Activated CD8-positive, alpha-beta T cell treated with anti-CD3 and anti-CD28 coated beads, Interleukin-2, amount 10 ng/mL, durations not matched to agents 7 days and 5 days (primary cell): ENCODE results near the gene PCP4L1. TPM values are rescaled to one million over a fixed set of nuclear protein-coding genes. Genes with fewer than 3 reads are reported as not detected.

Source experiments
- ATAC-seq: fragments of 150-1000 bp; cut with Tn5 transposase; one replicate; pipeline ENCODE4 v1.10.0; 2021; ENCODE audit warnings: moderate library complexity
- CTCF ChIA-PET: fragments of 350-600 bp; sonication (Branson Sonifier 250); formaldehyde crosslinking; loops from one replicate; lab custom pipeline; 2021; ENCODE audit warnings: antibody characterized with exemption; lab: Charles Lee
- POLR2A ChIA-PET: fragments of 350-600 bp; sonication (Branson Sonifier 250); formaldehyde crosslinking; loops from one replicate; lab custom pipeline; 2021; ENCODE audit warnings: antibody characterized with exemption; lab: Charles Lee
- DNase-seq: peaks from one replicate; pipeline ENCODE4 v3.0.0-alpha.2; 2020
- H3K27ac Mint-ChIP-seq: one replicate; pipeline ENCODE4 v1.8.0; 2021; ENCODE audit warnings: mild to moderate bottlenecking, mixed read lengths
- H3K27me3 Mint-ChIP-seq: one replicate; pipeline ENCODE4 v1.8.0; 2021; ENCODE audit warnings: low read depth, mixed read lengths
- H3K36me3 Mint-ChIP-seq: one replicate; pipeline ENCODE4 v1.8.0; 2021; ENCODE audit warnings: low read depth, mixed read lengths
- H3K4me1 Mint-ChIP-seq: one replicate; pipeline ENCODE4 v1.8.0; 2021; ENCODE audit warnings: low read depth, mixed read lengths
- H3K4me3 Mint-ChIP-seq: one replicate; pipeline ENCODE4 v1.8.0; 2021; ENCODE audit warnings: mild to moderate bottlenecking, mixed read lengths
- H3K9me3 Mint-ChIP-seq: one replicate; pipeline ENCODE4 v1.8.0; 2022; ENCODE audit warnings: mixed read lengths; ENCODE audit not compliant: insufficient read depth
- total RNA-seq, 2 experiments: library from RNA; stranded (reverse); gene quantifications; one replicate each; pipeline ENCODE4 v1.2.3, GENCODE V29; 2021

The PCP4L1 gene
- under 1 TPM; 0.34 to 0.40 TPM for total RNA-seq

GRCh38 chr1:161258439-161259344 is at the start of gene PCP4L1:
Gene PCP4L1 (plus strand): TSS chr1:161258745. CDS start chr1:161258975, 230 bp downstream.
- ATAC-seq (peak; percentile 95), DNase-seq (peak; percentile 59)
- peak within 1 kb of the TSS; percentile 50 for H3K4me3 Mint-ChIP-seq
- H3K27ac Mint-ChIP-seq = no peak within 1 kb of the TSS
- ChIA-PET POLR2A (no interaction called here), CTCF (interaction anchor here (0.7 to 1.7 kb wide), 4 partner anchors 10 to 1084 kb away, joined by 3 to 6 read pairs (median 4); partner anchors contain the start of gene TOMM40L)
- peaks cover 9% of the 10 kb centered on the region for H3K9me3 Mint-ChIP-seq
- H3K27me3 Mint-ChIP-seq = peaks cover 54% of the 10 kb centered on the region
- H3K36me3 Mint-ChIP-seq = peaks cover 10% of the 10 kb centered on the region
- H3K4me1 Mint-ChIP-seq = peaks cover 14% of the 10 kb centered on the region

GRCh38 chr1:161209790-161210409 is 48.6 kb upstream of the PCP4L1 start:
- POLR2A ChIA-PET = interaction anchor here (1.0 to 3.2 kb wide), 2 partner anchors 8 to 96 kb away, joined by 3 to 24 read pairs; partner anchors contain the start of gene NDUFS2
- peaks cover 48% of the 10 kb centered on the region for H3K4me1 Mint-ChIP-seq
- H3K9me3 Mint-ChIP-seq = no peaks in the 10 kb centered on the region
- ATAC-seq = peak; percentile 89
- CTCF ChIA-PET = interaction anchor here (0.7 to 18.1 kb wide), 12 partner anchors 8 to 173 kb away, joined by 3 to 331 read pairs (median 8); partner anchors contain the start of genes APOA2, FCER1G, NDUFS2 and PPOX
- no peak overlapping the region for H3K4me3 Mint-ChIP-seq
- DNase-seq = peak; percentile 84
- H3K27ac Mint-ChIP-seq = peak overlapping the region; percentile 57
- H3K36me3 Mint-ChIP-seq = peaks cover 73% of the 10 kb centered on the region
- H3K27me3 Mint-ChIP-seq = no peaks in the 10 kb centered on the region

- POLR2A ChIA-PET = no interaction called here
- DNase-seq = no peak
- H3K36me3 Mint-ChIP-seq = peaks cover 49% of the 10 kb centered on the region
- no peak for ATAC-seq
- no peaks in the 10 kb centered on the region for H3K27me3 Mint-ChIP-seq
- no peak overlapping the region for H3K4me3 Mint-ChIP-seq
- peak overlapping the region; percentile 8 for H3K27ac Mint-ChIP-seq
- no peaks in the 10 kb centered on the region for H3K9me3 Mint-ChIP-seq
- peaks cover 57% of the 10 kb centered on the region for H3K4me1 Mint-ChIP-seq
- CTCF ChIA-PET = interaction anchor here (3.1 to 17.9 kb wide), 2 partner anchors 9 to 12 kb away, joined by 48 to 331 read pairs; partner anchors contain the start of genes ADAMTS4, NDUFS2 and TOMM40L
Measured at GRCh38 chr1:161214369-161214768, 44.2 kb upstream of the PCP4L1 start.

- DNase-seq (no peak), ATAC-seq (peak; percentile 37)
- H3K27me3 Mint-ChIP-seq = no peaks in the 10 kb centered on the region
- peak within 1 kb of the TSS; percentile 84 for H3K27ac Mint-ChIP-seq
- H3K9me3 Mint-ChIP-seq = no peaks in the 10 kb centered on the region
- peak within 1 kb of the TSS; percentile 70 for H3K4me3 Mint-ChIP-seq
- peaks cover 50% of the 10 kb centered on the region for H3K4me1 Mint-ChIP-seq
- ChIA-PET POLR2A (interaction anchor here (1.0 to 3.1 kb wide), 3 partner anchors 11 to 39 kb away, joined by 3 to 16 read pairs (median 7); partner anchors contain the start of genes NDUFS2 and TOMM40L), CTCF (interaction anchor here (1.0 to 17.9 kb wide), 4 partner anchors 10 to 167 kb away, joined by 3 to 331 read pairs (median 29); partner anchors contain the start of genes ADAMTS4, NDUFS2 and TOMM40L)
- H3K36me3 Mint-ChIP-seq = peaks cover 42% of the 10 kb centered on the region
Measured at GRCh38 chr1:161215076-161215475, 43.5 kb upstream of the PCP4L1 start, which contains the start of gene FCER1G. Gene FCER1G (plus strand): TSS chr1:161215295. CDS start chr1:161215322, 27 bp downstream.

- peaks cover 52% of the 10 kb centered on the region for H3K4me1 Mint-ChIP-seq
- H3K4me3 Mint-ChIP-seq = peak overlapping the region; percentile 55
- H3K36me3 Mint-ChIP-seq = peaks cover 28% of the 10 kb centered on the region
- no peak for DNase-seq
- POLR2A ChIA-PET = interaction anchor here (1.3 to 3.1 kb wide), 4 partner anchors 9 to 51 kb away, joined by 4 to 16 read pairs (median 6); partner anchors contain the start of genes NDUFS2, PPOX and TOMM40L
- peak overlapping the region; percentile 77 for H3K27ac Mint-ChIP-seq
- CTCF ChIA-PET = interaction anchor here (0.8 to 17.9 kb wide), 8 partner anchors 9 to 165 kb away, joined by 3 to 331 read pairs (median 8); partner anchors contain the start of genes ADAMTS4, NDUFS2, PPOX and SDHC
- ATAC-seq = peak; percentile 33
- no peaks in the 10 kb centered on the region for H3K9me3 Mint-ChIP-seq
- no peaks in the 10 kb centered on the region for H3K27me3 Mint-ChIP-seq
Measured at GRCh38 chr1:161216945-161217712, 41.4 kb upstream of the PCP4L1 start.

GRCh38 chr1:161217831-161218230 is 40.7 kb upstream of the PCP4L1 start:
- no peak overlapping the region for H3K4me3 Mint-ChIP-seq

GRCh38 chr1:161218301-161219077 is 40.1 kb upstream of the PCP4L1 start:
- Mint-ChIP-seq H3K36me3 (peaks cover 19% of the 10 kb centered on the region), H3K4me3 (no peak overlapping the region), H3K4me1 (peaks cover 52% of the 10 kb centered on the region), H3K27ac (peak overlapping the region; percentile 77), H3K9me3 (no peaks in the 10 kb centered on the region), H3K27me3 (no peaks in the 10 kb centered on the region)
- ChIA-PET POLR2A (interaction anchor here (1.5 to 1.9 kb wide), 2 partner anchors 17 to 53 kb away, joined by 4 to 7 read pairs; partner anchors contain the start of genes NDUFS2 and PPOX), CTCF (interaction anchor here (1.3 to 17.9 kb wide), 6 partner anchors 10 to 164 kb away, joined by 5 to 331 read pairs (median 10); partner anchors contain the start of genes ADAMTS4, NDUFS2 and PPOX)
- ATAC-seq = no peak
- DNase-seq = no peak

More at GRCh38 chr1:161217831-161218230, 40.7 kb upstream of the PCP4L1 start:
- ChIA-PET POLR2A (interaction anchor here (0.5 to 3.1 kb wide), 4 partner anchors 16 to 52 kb away, joined by 3 to 16 read pairs (median 6); partner anchors contain the start of genes NDUFS2 and PPOX), CTCF (interaction anchor here (0.8 to 17.9 kb wide), 4 partner anchors 13 to 164 kb away, joined by 3 to 331 read pairs (median 18); partner anchors contain the start of genes ADAMTS4, NDUFS2 and PPOX)
- peaks cover 24% of the 10 kb centered on the region for H3K36me3 Mint-ChIP-seq
- no peaks in the 10 kb centered on the region for H3K27me3 Mint-ChIP-seq
- H3K9me3 Mint-ChIP-seq = no peaks in the 10 kb centered on the region
- peaks cover 52% of the 10 kb centered on the region for H3K4me1 Mint-ChIP-seq
- peak overlapping the region; percentile 77 for H3K27ac Mint-ChIP-seq
- ATAC-seq (peak; percentile 6), DNase-seq (no peak)

GRCh38 chr1:161219078-161219892 is 39.3 kb upstream of the PCP4L1 start:
- ChIA-PET POLR2A (interaction anchor here (1.9 kb wide), 1 partner anchor 18 kb away, joined by 7 read pairs; the partner anchor contains the start of gene NDUFS2), CTCF (interaction anchor here (0.8 to 17.9 kb wide), 9 partner anchors 9 to 163 kb away, joined by 3 to 331 read pairs (median 6); partner anchors contain the start of genes ADAMTS4, NDUFS2, PPOX and SDHC)
- H3K4me1 Mint-ChIP-seq = peaks cover 48% of the 10 kb centered on the region
- H3K9me3 Mint-ChIP-seq = no peaks in the 10 kb centered on the region
- DNase-seq (no peak), ATAC-seq (no peak)
- H3K27ac Mint-ChIP-seq = no peak overlapping the region
- H3K27me3 Mint-ChIP-seq = no peaks in the 10 kb centered on the region
- H3K36me3 Mint-ChIP-seq = peaks cover 11% of the 10 kb centered on the region
- H3K4me3 Mint-ChIP-seq = no peak overlapping the region

- Mint-ChIP-seq H3K27ac (no peak overlapping the region), H3K36me3 (peaks cover 5% of the 10 kb centered on the region), H3K4me1 (peaks cover 44% of the 10 kb centered on the region), H3K27me3 (no peaks in the 10 kb centered on the region), H3K4me3 (no peak overlapping the region), H3K9me3 (no peaks in the 10 kb centered on the region)
- ChIA-PET CTCF (interaction anchor here (0.8 to 17.9 kb wide), 9 partner anchors 9 to 162 kb away, joined by 3 to 331 read pairs (median 6); partner anchors contain the start of genes ADAMTS4, NDUFS2, PPOX and SDHC), POLR2A (interaction anchor here (1.9 kb wide), 1 partner anchor 18 kb away, joined by 7 read pairs; the partner anchor contains the start of gene NDUFS2)
- ATAC-seq = no peak
- no peak for DNase-seq
Measured at GRCh38 chr1:161220002-161220401, 38.5 kb upstream of the PCP4L1 start.
